HepG2 (cell line): ENCODE data around the gene TP73. TPM values are rescaled to one million over a fixed set of nuclear protein-coding genes. Genes with fewer than 3 reads are reported as not detected.

Experiments
- ATAC-seq: fragments of 200-7000 bp; cut with Tn5 transposase; 3 replicates; pipeline ENCODE4 v1.9.1; 2020; ENCODE audit warnings: mild to moderate bottlenecking, moderate library complexity
- BruUV-seq: library from RNA; stranded (reverse); fragments of 400-500 nt; replicated peaks from 2 replicates; lab custom pipeline; 2021; lab: Mats Ljungman, UMichigan
- CTCF ChIA-PET: fragments of 300-600 bp; formaldehyde crosslinking; extraction: SDS; loops from one replicate; lab custom pipeline; 2021; ENCODE audit warnings: low total read pairs, inconsistent platforms, low intra/inter-chr PET ratio; lab: Yijun Ruan, JAX
- POLR2A ChIA-PET: fragments of 350-600 bp; sonication (Branson Sonifier 250); formaldehyde crosslinking; loops from one replicate; lab custom pipeline; 2020; ENCODE audit warnings: antibody characterized with exemption, inconsistent platforms; lab: Yijun Ruan, JAX
- DNase-seq: peaks from one replicate; pipeline ENCODE4 v3.0.0-alpha.2; 2015; ENCODE audit warnings: low spot score
- FAIRE-seq: peaks from 3 replicates; lab custom pipeline; 2011; peaks lifted over from hg19 to GRCh38; lab: Jason Lieb, UNC
- H2AFZ ChIP-seq: one replicate; pipeline ENCODE4 v1.6.1; 2011; ENCODE audit warnings: low read length, inconsistent platforms
- H3K27ac ChIP-seq: fragments of 300-600 bp; 3 replicates; pipeline ENCODE4 v1.8.0; 2011; ENCODE audit warnings: mixed run types, mild to moderate bottlenecking, mixed read lengths, low read length, inconsistent platforms; ENCODE audit not compliant: insufficient read depth; ENCODE audit errors: extremely low read length
- H3K27me3 ChIP-seq, 2 experiments: fragments of 200-600 bp in 1 of 2; 2 replicates in 1 of 2; 3 replicates in 1 of 2; pipeline versions ENCODE4 v1.6.0 to v1.8.0; 2011; ENCODE audit warnings: low read length in 2 of 2, mild to moderate bottlenecking in 2 of 2, moderate library complexity in 2 of 2, inconsistent platforms in 1 of 2; ENCODE audit not compliant: insufficient read depth in 2 of 2, control insufficient read depth in 1 of 2
- H3K36me3 ChIP-seq, 2 experiments: fragments of 200-600 bp in 1 of 2; replicated peaks in 1 of 2; 2 replicates in 1 of 2; 3 replicates in 1 of 2; pipeline versions ENCODE4 v1.5.1 to v1.8.0; 2011; ENCODE audit warnings: low read length in 2 of 2, inconsistent platforms in 1 of 2; ENCODE audit not compliant: insufficient read depth in 2 of 2, control insufficient read depth in 1 of 2
- H3K4me1 ChIP-seq: 2 replicates; pipeline ENCODE4 v1.5.1; 2012; ENCODE audit warnings: low read length, inconsistent platforms; ENCODE audit not compliant: insufficient read depth
- H3K4me2 ChIP-seq: 2 replicates; pipeline ENCODE4 v1.6.0; 2011; ENCODE audit warnings: low read depth, low read length, inconsistent platforms
- H3K4me3 ChIP-seq, 3 experiments: fragments of 200-600 bp in 1 of 3; sonication (generic), shearing (Covaris generic) in 1 of 3; replicated peaks in 1 of 3; 2 replicates each; pipeline ENCODE4 v1.5.1; 2011 to 2016; ENCODE audit warnings: low read length in 3 of 3, inconsistent platforms in 2 of 3, low read depth in 2 of 3, mild to moderate bottlenecking in 2 of 3, control low read depth in 1 of 3, mixed read lengths in 1 of 3; ENCODE audit not compliant: insufficient read depth in 1 of 3
- H3K79me2 ChIP-seq: one replicate; pipeline ENCODE4 v1.6.1; 2011; ENCODE audit warnings: low read length, inconsistent platforms; ENCODE audit not compliant: insufficient read depth
- H3K9ac ChIP-seq: 2 replicates; pipeline ENCODE4 v1.6.0; 2011; ENCODE audit warnings: mild to moderate bottlenecking, low read depth, low read length, inconsistent platforms; ENCODE audit not compliant: insufficient read depth
- H3K9me3 ChIP-seq: 2 replicates; pipeline ENCODE4 v1.5.1; 2012; ENCODE audit warnings: mild to moderate bottlenecking, low read length
- H4K20me1 ChIP-seq: 2 replicates; pipeline ENCODE4 v1.6.0; 2011; ENCODE audit warnings: inconsistent platforms, mild to moderate bottlenecking, low read length, moderate library complexity; ENCODE audit not compliant: insufficient read depth
- CENPX ChIP-seq: sonication (generic); formaldehyde crosslinking; IDR thresholded peaks from 2 replicates; pipeline ENCODE4 v1.9.0; 2021; ENCODE audit warnings: mild to moderate bottlenecking, missing genetic modification reagents, moderate library complexity
- ELF1 ChIP-seq: sonication (generic); formaldehyde crosslinking; IDR thresholded peaks from 2 replicates; pipeline ENCODE4 v1.4.0; 2020; ENCODE audit warnings: missing genetic modification reagents
- FLYWCH1 ChIP-seq: sonication (generic); formaldehyde crosslinking; IDR thresholded peaks from 2 replicates; pipeline ENCODE4 v1.8.1; 2023; ENCODE audit warnings: mild to moderate bottlenecking, missing genetic modification reagents
- GTF2F1 ChIP-seq: fragments of 150-350 bp; IDR thresholded peaks from 2 replicates; pipeline ENCODE4 v1.6.1; 2014; ENCODE audit warnings: low read length
- HNRNPK ChIP-seq: fragments of 200-400 bp; formaldehyde crosslinking; IDR thresholded peaks from 2 replicates; pipeline ENCODE4 v1.6.1; 2018; ENCODE audit warnings: low read length, low read depth, moderate library complexity, mild to moderate bottlenecking; ENCODE audit not compliant: poor library complexity, severe bottlenecking
- MEIS1 ChIP-seq: sonication (generic); formaldehyde crosslinking; IDR thresholded peaks from 2 replicates; pipeline ENCODE4 v1.9.0; 2021; ENCODE audit warnings: mild to moderate bottlenecking, missing genetic modification reagents, moderate library complexity, borderline replicate concordance
- MXI1 ChIP-seq: IDR thresholded peaks from 3 replicates; pipeline ENCODE4 v1.6.1; 2012; ENCODE audit warnings: low read depth, low read length, inconsistent platforms, borderline replicate concordance
- PITX1 ChIP-seq: sonication (generic); formaldehyde crosslinking; IDR thresholded peaks from 2 replicates; pipeline ENCODE4 v1.5.1; 2020; ENCODE audit warnings: mild to moderate bottlenecking, missing genetic modification reagents
- PPARG ChIP-seq: conservative IDR thresholded peaks from 2 replicates; pipeline ENCODE4 v1.6.1; 2016; ENCODE audit warnings: missing biosample characterization, missing genetic modification reagents
- SMAD1 ChIP-seq: sonication (generic); formaldehyde crosslinking; IDR thresholded peaks from 2 replicates; pipeline ENCODE4 v1.4.0; 2020; ENCODE audit warnings: missing genetic modification reagents, low read depth, mild to moderate bottlenecking, borderline replicate concordance
- ZNF251 ChIP-seq: sonication (generic); formaldehyde crosslinking; IDR thresholded peaks from 2 replicates; pipeline ENCODE4 v1.9.0; 2021; ENCODE audit warnings: mild to moderate bottlenecking, missing genetic modification reagents
- ZNF737 ChIP-seq: sonication (generic); formaldehyde crosslinking; IDR thresholded peaks from 2 replicates; pipeline ENCODE4 v1.5.0; 2020; ENCODE audit warnings: missing genetic modification reagents, mild to moderate bottlenecking, borderline replicate concordance
- WGBS: methylation state at CpG from one replicate; pipeline ENCODE4 v1.1.6; 2017; ENCODE audit warnings: low lambda C conversion rate; 5-methylcytosine and 5-hydroxymethylcytosine counted together
- in situ Hi-C: cut with HindIII; loops from 2 replicates; pipeline ENCODE4 v1.10.0; 2017; ENCODE audit warnings: low pct_unique_long_range_greater_than_20kb; ENCODE audit not compliant: extremely low pct_ligation_motif_present
- intact Hi-C: fragments of 100-400 bp; cut with micrococcal nuclease; formaldehyde crosslinking; loops from one replicate; pipeline ENCODE4 v1.10.0; 2022; ENCODE audit not compliant: unreplicated experiment
- polyA plus RNA-seq, 8 experiments: library from polyadenylated mRNA; depleted of rRNA in 3 of 8; stranded (reverse) in 7 of 8; unstranded in 1 of 8; fragments of >200 nt; fragmentation: Illumina TruSeq in 4 of 8; extraction: Trizol in 4 of 8; gene quantifications; 2 replicates each; pipeline versions ENCODE4 v1.2.1 to v1.2.3, GENCODE V29; 2011 to 2016; ENCODE audit warnings: low read depth in 4 of 8, missing spikeins in 1 of 8, mixed read lengths in 1 of 8; ENCODE audit not compliant: insufficient read depth in 1 of 8
- total RNA-seq, 5 experiments: library from RNA; depleted of rRNA; stranded (reverse); fragments of >200 nt; fragmentation: Illumina TruSeq; extraction: Trizol; gene quantifications; 2 replicates each; pipeline ENCODE4 v1.2.3, GENCODE V29; 2016; ENCODE audit warnings: low read depth in 1 of 5

Gene TP73
- total and polyA plus RNA-seq, 2 of the 13 experiments (the other 11 are each of a cell fraction or from before 2014, with no cell fraction given), result 0.49 to 1.1 TPM

DNA sequence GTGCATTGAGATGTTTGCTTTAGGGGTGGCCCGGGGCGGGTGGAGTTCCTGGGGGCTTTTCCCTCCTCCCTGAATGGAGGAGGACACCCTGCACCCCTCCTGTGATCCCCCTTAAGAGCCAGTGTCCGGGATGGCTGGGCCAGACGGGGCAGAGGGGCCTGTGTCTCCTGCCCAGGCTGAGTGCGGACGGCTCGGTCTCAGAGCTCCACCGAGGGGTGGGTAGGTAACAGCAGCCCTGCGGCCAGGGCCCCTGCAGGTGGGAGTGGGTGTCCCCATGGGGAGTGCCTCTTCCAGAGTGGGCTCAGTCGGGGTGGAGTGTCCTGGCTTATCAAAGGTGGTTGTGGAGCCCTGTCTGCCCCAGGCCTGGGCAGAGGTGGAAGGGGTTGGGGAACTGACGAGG lies 23.1 kb downstream of the TP73 start:
- CTCF ChIA-PET, result no interaction called here
- no peak overlapping the region for H3K4me2 ChIP-seq
- H3K27me3 ChIP-seq, result no peaks in the 10 kb centered on the region; a peak in 1 of 5 replicates
- no peak for ATAC-seq
- POLR2A ChIA-PET, result no interaction called here
- TF ChIP-seq GTF2F1 (no peak), FLYWCH1 (CRISPR knock-in tag) (no peak), MEIS1 (CRISPR knock-in tag) (no peak), ELF1 (CRISPR knock-in tag) (no peak), ZNF251 (no peak), HNRNPK (no peak), PITX1 (CRISPR knock-in tag) (no peak), ZNF737 (CRISPR knock-in tag) (no peak), SMAD1 (CRISPR knock-in tag) (no peak), MXI1 (no peak), CENPX (CRISPR knock-in tag) (no peak), PPARG (CRISPR knock-in tag) (no peak)
- H3K9me3 ChIP-seq, result no peaks in the 10 kb centered on the region
- no peak overlapping the region for H3K9ac ChIP-seq
- in situ Hi-C loops, result no loop called here
- FAIRE-seq, result no peak
- intact Hi-C loops, result no loop called here
- no peaks in the 10 kb centered on the region for H3K79me2 ChIP-seq
- no TSS peak for BruUV-seq
- DNase-seq, result no peak
- no peaks in the 10 kb centered on the region for H3K36me3 ChIP-seq
- H2AFZ ChIP-seq, result no peak overlapping the region
- H3K4me3 ChIP-seq, result no peak overlapping the region
- no peaks in the 10 kb centered on the region for H3K4me1 ChIP-seq
- no peaks in the 10 kb centered on the region for H4K20me1 ChIP-seq
- no peak overlapping the region for H3K27ac ChIP-seq
- 86% methylated on average over 4 of the region's 11 CpGs for WGBS
